Stimulated activated CD4-positive, alpha-beta T cell treated with anti-CD3 and anti-CD28 coated beads, Interleukin-15, amount 100 ng/mL, for 48 hours (primary cell): ENCODE measurements around the gene POLA1.

ENCODE experiments used
- DNase-seq, 2 donors: peaks; one replicate each; pipeline ENCODE4 v3.0.0-alpha.2; 2020; ENCODE audit warnings: low read depth in 2 of 2

POLA1 gene

GRCh38 chrX:24876530-24877287 is 183.0 kb downstream of the POLA1 start:
- DNase-seq: no peak

- no peak for DNase-seq
Measured at GRCh38 chrX:24877288-24877664, 183.6 kb downstream of the POLA1 start.

- no peak for DNase-seq
Measured at GRCh38 chrX:24877854-24878650, 184.3 kb downstream of the POLA1 start.

GRCh38 chrX:24879679-24880078 is 186.0 kb downstream of the POLA1 start:
- no peak for DNase-seq

- no peak for DNase-seq
Measured at GRCh38 chrX:24886916-24887315, 193.2 kb downstream of the POLA1 start.

GRCh38 chrX:24890677-24891076 is 197.0 kb downstream of the POLA1 start:
- DNase-seq: no peak

- no peak for DNase-seq
Measured at GRCh38 chrX:24899391-24899790, 205.7 kb downstream of the POLA1 start.

- DNase-seq: no peak
Measured at GRCh38 chrX:24900234-24900633, 206.5 kb downstream of the POLA1 start.

GRCh38 chrX:24902806-24903205 is 209.1 kb downstream of the POLA1 start:
- no peak for DNase-seq

- no peak for DNase-seq
Measured at GRCh38 chrX:24918715-24919114, 225.0 kb downstream of the POLA1 start.

- DNase-seq: no peak
Measured at GRCh38 chrX:24920769-24921168, 227.1 kb downstream of the POLA1 start.

GRCh38 chrX:24925430-24925829 is 231.7 kb downstream of the POLA1 start:
- no peak for DNase-seq

GRCh38 chrX:24927372-24927771 is 233.7 kb downstream of the POLA1 start:
- no peak for DNase-seq

- DNase-seq: no peak
Measured at GRCh38 chrX:24928114-24928513, 234.4 kb downstream of the POLA1 start.

- DNase-seq: no peak
Measured at GRCh38 chrX:24934279-24934678, 240.6 kb downstream of the POLA1 start.

GRCh38 chrX:24945009-24945408 is 251.3 kb downstream of the POLA1 start:
- DNase-seq: no peak

- DNase-seq: no peak
Measured at GRCh38 chrX:24946369-24946768, 252.7 kb downstream of the POLA1 start.

- no peak for DNase-seq
Measured at GRCh38 chrX:24954732-24955131, 261.0 kb downstream of the POLA1 start.

GRCh38 chrX:24955372-24955930 is 261.7 kb downstream of the POLA1 start:
- no peak for DNase-seq

- DNase-seq: no peak
Measured at GRCh38 chrX:24956828-24957227, 263.1 kb downstream of the POLA1 start.

GRCh38 chrX:24961809-24962208 is 268.1 kb downstream of the POLA1 start:
- DNase-seq: no peak

GRCh38 chrX:24963823-24964222 is 270.1 kb downstream of the POLA1 start:
- no peak for DNase-seq

- no peak for DNase-seq
Measured at GRCh38 chrX:24965372-24965771, 271.7 kb downstream of the POLA1 start.
